Measurements from ENCODE around the gene SLC24A3. TPM values are rescaled to one million over a fixed set of nuclear protein-coding genes. Genes with fewer than 3 reads are reported as not detected.

The SLC24A3 gene
- total RNA-seq, 1 experiment from 2014 or later, result 0.14 TPM

- CTCF ChIA-PET, result no interaction called here
- POLR2A ChIA-PET, result no interaction called here
- Histone ChIP-seq H3K9me3 (no peaks in the 10 kb centered on the region), H3K27me3 (replicated peaks; ENCODE audit: control insufficient read depth, insufficient read depth, low read length) (no peaks in the 10 kb centered on the region), H3K4me1 (peaks cover 16% of the 10 kb centered on the region), H3K36me3 (ENCODE audit: control insufficient read depth, insufficient read depth, low read length) (no peaks in the 10 kb centered on the region), H3K4me3 (ENCODE audit: low read depth, low read length) (no peak overlapping the region)
- Mint-ChIP-seq H3K27me3 (ENCODE audit: insufficient read depth, unreplicated experiment) (no peaks in the 10 kb centered on the region), H3K9me3 (ENCODE audit: unreplicated experiment) (no peaks in the 10 kb centered on the region), H3K4me1 (ENCODE audit: low read depth, unreplicated experiment) (peaks cover 24% of the 10 kb centered on the region), H3K4me3 (ENCODE audit: unreplicated experiment) (no peak overlapping the region), H3K36me3 (ENCODE audit: insufficient read depth, unreplicated experiment) (no peaks in the 10 kb centered on the region), H3K27ac (ENCODE audit: unreplicated experiment) (no peak overlapping the region)
- BruUV-seq (replicated peaks), result no TSS peak
- TF ChIP-seq, protein P1, sequence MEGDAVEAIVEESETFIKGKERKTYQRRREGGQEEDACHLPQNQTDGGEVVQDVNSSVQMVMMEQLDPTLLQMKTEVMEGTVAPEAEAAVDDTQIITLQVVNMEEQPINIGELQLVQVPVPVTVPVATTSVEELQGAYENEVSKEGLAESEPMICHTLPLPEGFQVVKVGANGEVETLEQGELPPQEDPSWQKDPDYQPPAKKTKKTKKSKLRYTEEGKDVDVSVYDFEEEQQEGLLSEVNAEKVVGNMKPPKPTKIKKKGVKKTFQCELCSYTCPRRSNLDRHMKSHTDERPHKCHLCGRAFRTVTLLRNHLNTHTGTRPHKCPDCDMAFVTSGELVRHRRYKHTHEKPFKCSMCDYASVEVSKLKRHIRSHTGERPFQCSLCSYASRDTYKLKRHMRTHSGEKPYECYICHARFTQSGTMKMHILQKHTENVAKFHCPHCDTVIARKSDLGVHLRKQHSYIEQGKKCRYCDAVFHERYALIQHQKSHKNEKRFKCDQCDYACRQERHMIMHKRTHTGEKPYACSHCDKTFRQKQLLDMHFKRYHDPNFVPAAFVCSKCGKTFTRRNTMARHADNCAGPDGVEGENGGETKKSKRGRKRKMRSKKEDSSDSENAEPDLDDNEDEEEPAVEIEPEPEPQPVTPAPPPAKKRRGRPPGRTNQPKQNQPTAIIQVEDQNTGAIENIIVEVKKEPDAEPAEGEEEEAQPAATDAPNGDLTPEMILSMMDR (IDR thresholded peaks at IDR 0.05; ENCODE audit: insufficient read depth in 1 of 2, low read depth in 1 of 2, low read length in 1 of 2, severe bottlenecking in 1 of 2, unreplicated experiment in 1 of 2), result no peak
- intact Hi-C loops (cut with micrococcal nuclease; ENCODE audit: unreplicated experiment), result no loop called here
- no peak for DNase-seq
Measured at GRCh38 chr20:19429538-19429937, 217.1 kb downstream of the SLC24A3 start.

DNA sequence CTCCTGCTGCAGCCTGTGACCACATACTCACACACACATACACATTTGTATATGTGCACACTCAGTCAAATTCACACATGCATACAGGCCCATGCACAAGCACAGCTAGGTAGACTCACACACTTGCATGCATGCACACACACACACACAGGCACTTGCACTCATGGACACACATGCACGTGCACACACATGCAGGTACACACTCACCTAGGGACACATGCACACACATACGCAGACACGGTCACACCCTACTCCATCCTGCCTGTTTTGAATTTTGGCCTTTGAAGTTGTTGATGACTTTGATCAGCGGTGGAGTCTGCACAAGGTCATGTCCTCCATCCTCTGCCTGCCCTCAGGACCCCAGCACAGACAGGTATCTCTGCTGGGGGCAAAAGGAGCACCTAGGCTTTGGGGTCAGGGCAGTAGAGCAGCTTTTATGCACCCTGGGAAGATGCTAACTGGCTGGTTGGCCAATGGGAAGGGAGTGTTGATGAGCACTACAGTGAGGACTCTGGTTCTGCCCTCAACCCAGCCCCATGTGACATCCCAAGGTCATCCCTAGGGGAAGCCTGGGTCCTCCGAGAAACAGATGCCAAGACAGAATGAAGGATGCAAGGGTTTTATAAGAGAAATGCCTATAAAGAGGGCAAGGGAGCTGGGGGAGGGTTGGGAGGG lies 218.3 kb downstream of the SLC24A3 start:
- Histone ChIP-seq H3K36me3 (ENCODE audit: control insufficient read depth, insufficient read depth, low read length) (no peaks in the 10 kb centered on the region), H3K4me1 (peaks cover 16% of the 10 kb centered on the region), H3K4me3 (ENCODE audit: low read depth, low read length) (no peak overlapping the region), H3K9me3 (no peaks in the 10 kb centered on the region), H3K27me3 (replicated peaks; ENCODE audit: control insufficient read depth, insufficient read depth, low read length) (no peaks in the 10 kb centered on the region)
- Mint-ChIP-seq H3K36me3 (ENCODE audit: insufficient read depth, unreplicated experiment) (no peaks in the 10 kb centered on the region), H3K4me3 (ENCODE audit: unreplicated experiment) (no peak overlapping the region), H3K27me3 (ENCODE audit: insufficient read depth, unreplicated experiment) (no peaks in the 10 kb centered on the region), H3K4me1 (ENCODE audit: low read depth, unreplicated experiment) (peaks cover 24% of the 10 kb centered on the region), H3K27ac (ENCODE audit: unreplicated experiment) (no peak overlapping the region), H3K9me3 (ENCODE audit: unreplicated experiment) (no peaks in the 10 kb centered on the region)
- TF ChIP-seq, protein P1 (IDR thresholded peaks at IDR 0.05; ENCODE audit: insufficient read depth in 1 of 2, low read depth in 1 of 2, low read length in 1 of 2, severe bottlenecking in 1 of 2, unreplicated experiment in 1 of 2), result no peak
- CTCF ChIA-PET, result no interaction called here
- POLR2A ChIA-PET, result no interaction called here
- BruUV-seq (replicated peaks), result no TSS peak
- no peak for DNase-seq
- intact Hi-C loops (cut with micrococcal nuclease; ENCODE audit: unreplicated experiment), result no loop called here

- intact Hi-C loops (cut with micrococcal nuclease; ENCODE audit: unreplicated experiment), result no loop called here
- H3K4me3 ChIP-seq (ENCODE audit: low read depth, low read length), result no peak overlapping the region
- no peaks in the 10 kb centered on the region for H3K9me3 ChIP-seq
- ChIA-PET POLR2A (no interaction called here), CTCF (no interaction called here)
- H3K4me1 Mint-ChIP-seq (ENCODE audit: low read depth, unreplicated experiment), result peaks cover 23% of the 10 kb centered on the region
- no peaks in the 10 kb centered on the region for H3K36me3 ChIP-seq (ENCODE audit: control insufficient read depth, insufficient read depth, low read length)
- TF ChIP-seq, protein P1 (IDR thresholded peaks at IDR 0.05; ENCODE audit: insufficient read depth in 1 of 2, low read depth in 1 of 2, low read length in 1 of 2, severe bottlenecking in 1 of 2, unreplicated experiment in 1 of 2), result no peak
- no peaks in the 10 kb centered on the region for H3K27me3 ChIP-seq (replicated peaks; ENCODE audit: control insufficient read depth, insufficient read depth, low read length)
- no peak for DNase-seq
- H3K4me1 ChIP-seq, result peaks cover 16% of the 10 kb centered on the region
- no peak overlapping the region for H3K4me3 Mint-ChIP-seq (ENCODE audit: unreplicated experiment)
- H3K9me3 Mint-ChIP-seq (ENCODE audit: unreplicated experiment), result no peaks in the 10 kb centered on the region
- no peaks in the 10 kb centered on the region for H3K36me3 Mint-ChIP-seq (ENCODE audit: insufficient read depth, unreplicated experiment)
- BruUV-seq (replicated peaks), result no TSS peak
- no peak overlapping the region for H3K27ac Mint-ChIP-seq (ENCODE audit: unreplicated experiment)
- H3K27me3 Mint-ChIP-seq (ENCODE audit: insufficient read depth, unreplicated experiment), result no peaks in the 10 kb centered on the region
Measured at GRCh38 chr20:19431316-19431700, 218.9 kb downstream of the SLC24A3 start.
